Stimulated activated memory B cell treated with anti-CD40 and anti-IgM and Interleukin-4, amounts not matched to agents 10 μg/mL and 1 μg/mL and 100 μg/mL, for 72 hours (primary cell): ENCODE measurements around the gene FNDC3B.
A peak's percentile ranks its signal among the peaks of the same experiment; 100 is the strongest.

Experiments used
- ATAC-seq: fragments of 150-1000 bp; cut with Tn5 transposase; 2 replicates; pipeline ENCODE4 v1.10.0; 2021
- H3K27ac Mint-ChIP-seq: one replicate; pipeline ENCODE4 v1.8.0; 2022; ENCODE audit warnings: mild to moderate bottlenecking, mixed read lengths
- H3K27me3 Mint-ChIP-seq: one replicate; pipeline ENCODE4 v1.8.0; 2022; ENCODE audit warnings: mixed read lengths
- H3K36me3 Mint-ChIP-seq: one replicate; pipeline ENCODE4 v1.8.0; 2022; ENCODE audit warnings: mixed read lengths
- H3K4me1 Mint-ChIP-seq: one replicate; pipeline ENCODE4 v1.8.0; 2022; ENCODE audit warnings: mixed read lengths
- H3K4me3 Mint-ChIP-seq: one replicate; pipeline ENCODE4 v1.8.0; 2022; ENCODE audit warnings: mild to moderate bottlenecking, moderate library complexity, mixed read lengths
- H3K9me3 Mint-ChIP-seq: one replicate; pipeline ENCODE4 v1.8.0; 2022; ENCODE audit warnings: mixed read lengths

Gene FNDC3B

GRCh38 chr3:172199850-172200369 lies 160.5 kb downstream of the FNDC3B start:
- no peak overlapping the region for H3K4me3 Mint-ChIP-seq
- H3K27ac Mint-ChIP-seq: no peak overlapping the region
- peaks cover 9% of the 10 kb centered on the region for H3K36me3 Mint-ChIP-seq
- H3K27me3 Mint-ChIP-seq: no peaks in the 10 kb centered on the region
- peaks cover 3% of the 10 kb centered on the region for H3K9me3 Mint-ChIP-seq
- ATAC-seq: no peak
- no peaks in the 10 kb centered on the region for H3K4me1 Mint-ChIP-seq

GRCh38 chr3:172201136-172201869 lies 161.9 kb downstream of the FNDC3B start:
- Mint-ChIP-seq H3K36me3 (peaks cover 17% of the 10 kb centered on the region), H3K9me3 (peaks cover 9% of the 10 kb centered on the region), H3K27me3 (no peaks in the 10 kb centered on the region)

GRCh38 chr3:172201870-172202236 lies 162.5 kb downstream of the FNDC3B start:
- no peak overlapping the region for H3K27ac Mint-ChIP-seq
- peaks cover 9% of the 10 kb centered on the region for H3K9me3 Mint-ChIP-seq
- peaks cover 17% of the 10 kb centered on the region for H3K36me3 Mint-ChIP-seq
- no peak overlapping the region for H3K4me3 Mint-ChIP-seq
- no peak for ATAC-seq
- H3K27me3 Mint-ChIP-seq: no peaks in the 10 kb centered on the region
- H3K4me1 Mint-ChIP-seq: no peaks in the 10 kb centered on the region

More at GRCh38 chr3:172201136-172201869, 161.9 kb downstream of the FNDC3B start:
- H3K4me3 Mint-ChIP-seq: no peak overlapping the region
- H3K27ac Mint-ChIP-seq: no peak overlapping the region
- H3K4me1 Mint-ChIP-seq: no peaks in the 10 kb centered on the region
- no peak for ATAC-seq

GRCh38 chr3:172202797-172203196 lies 163.4 kb downstream of the FNDC3B start:
- Mint-ChIP-seq H3K4me3 (no peak overlapping the region), H3K27ac (no peak overlapping the region), H3K9me3 (peaks cover 9% of the 10 kb centered on the region), H3K27me3 (no peaks in the 10 kb centered on the region), H3K36me3 (peaks cover 17% of the 10 kb centered on the region), H3K4me1 (no peaks in the 10 kb centered on the region)
- no peak for ATAC-seq

- no peak for ATAC-seq
- no peak overlapping the region for H3K4me3 Mint-ChIP-seq
These were observed 164.3 kb downstream of the FNDC3B start for GRCh38 chr3:172203522-172204258.

GRCh38 chr3:172204716-172205115 lies 165.3 kb downstream of the FNDC3B start:
- H3K9me3 Mint-ChIP-seq: peaks cover 9% of the 10 kb centered on the region
- H3K4me1 Mint-ChIP-seq: no peaks in the 10 kb centered on the region
- H3K36me3 Mint-ChIP-seq: peaks cover 17% of the 10 kb centered on the region
- no peak for ATAC-seq
- no peak overlapping the region for H3K27ac Mint-ChIP-seq
- no peak overlapping the region for H3K4me3 Mint-ChIP-seq
- no peaks in the 10 kb centered on the region for H3K27me3 Mint-ChIP-seq

More at GRCh38 chr3:172203522-172204258, 164.3 kb downstream of the FNDC3B start:
- H3K4me1 Mint-ChIP-seq: no peaks in the 10 kb centered on the region
- peaks cover 9% of the 10 kb centered on the region for H3K9me3 Mint-ChIP-seq
- no peak overlapping the region for H3K27ac Mint-ChIP-seq
- H3K27me3 Mint-ChIP-seq: no peaks in the 10 kb centered on the region
- peaks cover 17% of the 10 kb centered on the region for H3K36me3 Mint-ChIP-seq

GRCh38 chr3:172208586-172209332 lies 169.4 kb downstream of the FNDC3B start:
- Mint-ChIP-seq H3K4me1 (no peaks in the 10 kb centered on the region), H3K9me3 (peaks cover 9% of the 10 kb centered on the region), H3K4me3 (no peak overlapping the region), H3K27me3 (no peaks in the 10 kb centered on the region), H3K27ac (no peak overlapping the region), H3K36me3 (peaks cover 17% of the 10 kb centered on the region)
- ATAC-seq: no peak

- Mint-ChIP-seq H3K27ac (no peak overlapping the region), H3K9me3 (peaks cover 8% of the 10 kb centered on the region), H3K4me1 (no peaks in the 10 kb centered on the region), H3K4me3 (no peak overlapping the region), H3K36me3 (peaks cover 10% of the 10 kb centered on the region), H3K27me3 (no peaks in the 10 kb centered on the region)
- peak; percentile 56 for ATAC-seq
These were observed 170.2 kb downstream of the FNDC3B start for GRCh38 chr3:172209333-172210321.

GRCh38 chr3:172210355-172210754 lies 171.0 kb downstream of the FNDC3B start:
- Mint-ChIP-seq H3K9me3 (peaks cover 2% of the 10 kb centered on the region), H3K27ac (no peak overlapping the region), H3K27me3 (no peaks in the 10 kb centered on the region), H3K4me3 (no peak overlapping the region), H3K36me3 (peaks cover 9% of the 10 kb centered on the region), H3K4me1 (no peaks in the 10 kb centered on the region)
- no peak for ATAC-seq

- H3K36me3 Mint-ChIP-seq: peaks cover 5% of the 10 kb centered on the region
- no peaks in the 10 kb centered on the region for H3K9me3 Mint-ChIP-seq
- no peak overlapping the region for H3K4me3 Mint-ChIP-seq
- no peaks in the 10 kb centered on the region for H3K27me3 Mint-ChIP-seq
- ATAC-seq: no peak
- H3K27ac Mint-ChIP-seq: no peak overlapping the region
- no peaks in the 10 kb centered on the region for H3K4me1 Mint-ChIP-seq
These were observed 171.7 kb downstream of the FNDC3B start for GRCh38 chr3:172211123-172211522.

GRCh38 chr3:172213200-172213599 lies 173.8 kb downstream of the FNDC3B start:
- Mint-ChIP-seq H3K36me3 (peaks cover 5% of the 10 kb centered on the region), H3K4me1 (no peaks in the 10 kb centered on the region), H3K27me3 (no peaks in the 10 kb centered on the region), H3K27ac (no peak overlapping the region), H3K4me3 (no peak overlapping the region), H3K9me3 (no peaks in the 10 kb centered on the region)
- no peak for ATAC-seq

- H3K4me3 Mint-ChIP-seq: no peak overlapping the region
- H3K9me3 Mint-ChIP-seq: no peaks in the 10 kb centered on the region
- H3K27me3 Mint-ChIP-seq: no peaks in the 10 kb centered on the region
- ATAC-seq: no peak
- H3K27ac Mint-ChIP-seq: no peak overlapping the region
- H3K4me1 Mint-ChIP-seq: no peaks in the 10 kb centered on the region
- H3K36me3 Mint-ChIP-seq: peaks cover 5% of the 10 kb centered on the region
These were observed 174.5 kb downstream of the FNDC3B start for GRCh38 chr3:172213904-172214303.

- Mint-ChIP-seq H3K9me3 (no peaks in the 10 kb centered on the region), H3K36me3 (peaks cover 5% of the 10 kb centered on the region)
- no peak for ATAC-seq
These were observed 176.9 kb downstream of the FNDC3B start for GRCh38 chr3:172216267-172216666.

GRCh38 chr3:172216911-172217310 lies 177.5 kb downstream of the FNDC3B start:
- Mint-ChIP-seq H3K4me1 (no peaks in the 10 kb centered on the region), H3K9me3 (no peaks in the 10 kb centered on the region), H3K27me3 (no peaks in the 10 kb centered on the region), H3K4me3 (no peak overlapping the region), H3K27ac (no peak overlapping the region), H3K36me3 (peaks cover 5% of the 10 kb centered on the region)
- ATAC-seq: no peak

More at GRCh38 chr3:172216267-172216666, 176.9 kb downstream of the FNDC3B start:
- Mint-ChIP-seq H3K27ac (no peak overlapping the region), H3K27me3 (no peaks in the 10 kb centered on the region), H3K4me1 (no peaks in the 10 kb centered on the region), H3K4me3 (no peak overlapping the region)
